Measurements from ENCODE around the gene TNXB.
"Not testable (repeated sequence)": the region's sequence is repeated elsewhere in the genome, so short reads cannot be mapped to it uniquely, and the experiment has no call there.

TNXB gene

GRCh38 chr6:32040299-32041049, 68.7 kb downstream of the TNXB start:
- not testable (repeated sequence) for DNase-seq (ENCODE audit: low read depth in 2 of 2)

- not testable (repeated sequence) for DNase-seq (ENCODE audit: low read depth in 2 of 2)
These were observed 69.5 kb downstream of the TNXB start for GRCh38 chr6:32039321-32040274.

- DNase-seq (ENCODE audit: low read depth in 2 of 2): not testable (repeated sequence)
These were observed 70.3 kb downstream of the TNXB start for GRCh38 chr6:32038878-32039277.

GRCh38 chr6:32037598-32038524, 71.3 kb downstream of the TNXB start, which contains the start of gene CYP21A2:
CYP21A2 (plus strand) TSS chr6:32038415; CDS start chr6:32038423, 8 bp downstream.
- not testable (repeated sequence) for DNase-seq (ENCODE audit: low read depth in 2 of 2)

- not testable (repeated sequence) for DNase-seq (ENCODE audit: low read depth in 2 of 2)
These were observed 72.0 kb downstream of the TNXB start for GRCh38 chr6:32037136-32037535.

- not testable (repeated sequence) for DNase-seq (ENCODE audit: low read depth in 2 of 2)
These were observed 73.7 kb downstream of the TNXB start for GRCh38 chr6:32035283-32036013.

- DNase-seq (ENCODE audit: low read depth in 2 of 2): not testable (repeated sequence)
These were observed 79.6 kb downstream of the TNXB start for GRCh38 chr6:32029553-32029952.

GRCh38 chr6:32028631-32029030, 80.5 kb downstream of the TNXB start:
- DNase-seq (ENCODE audit: low read depth in 2 of 2): not testable (repeated sequence)

GRCh38 chr6:32022100-32022499, 87.0 kb downstream of the TNXB start:
- not testable (repeated sequence) for DNase-seq (ENCODE audit: low read depth in 2 of 2)

- not testable (repeated sequence) for DNase-seq (ENCODE audit: low read depth in 2 of 2)
These were observed 94.6 kb downstream of the TNXB start, which contains the start of gene C4B for GRCh38 chr6:32014547-32014946. C4B (plus strand) TSS chr6:32014795; CDS start chr6:32014846, 51 bp downstream.

- DNase-seq (ENCODE audit: low read depth in 2 of 2): not testable (repeated sequence)
These were observed 95.4 kb downstream of the TNXB start for GRCh38 chr6:32013738-32014137.

GRCh38 chr6:32012941-32013617, 96.1 kb downstream of the TNXB start:
- not testable (repeated sequence) for DNase-seq (ENCODE audit: low read depth in 2 of 2)

GRCh38 chr6:32010856-32011530, 98.1 kb downstream of the TNXB start:
- not testable (repeated sequence) for DNase-seq (ENCODE audit: low read depth in 2 of 2)

- not testable (repeated sequence) for DNase-seq (ENCODE audit: low read depth in 2 of 2)
These were observed 99.6 kb downstream of the TNXB start for GRCh38 chr6:32009537-32009936.

- DNase-seq (ENCODE audit: low read depth in 2 of 2): not testable (repeated sequence)
These were observed 100.5 kb downstream of the TNXB start for GRCh38 chr6:32008616-32009015.

- DNase-seq (ENCODE audit: low read depth in 2 of 2): not testable (repeated sequence)
These were observed 101.1 kb downstream of the TNXB start for GRCh38 chr6:32008037-32008436.

GRCh38 chr6:32007086-32007485, 102.1 kb downstream of the TNXB start:
- DNase-seq (ENCODE audit: low read depth in 2 of 2): not testable (repeated sequence)

- DNase-seq (ENCODE audit: low read depth in 2 of 2): not testable (repeated sequence)
These were observed 103.1 kb downstream of the TNXB start for GRCh38 chr6:32005991-32006529.

GRCh38 chr6:32005538-32005880, 103.6 kb downstream of the TNXB start:
- not testable (repeated sequence) for DNase-seq (ENCODE audit: low read depth in 2 of 2)
